GM23338 (cell line): ENCODE results near the gene CBFA2T2. TPM values are rescaled to one million over a fixed set of nuclear protein-coding genes. Genes with fewer than 3 reads are reported as not detected.

Experiments
- CREB1 ChIP-seq: fragments of 250-450 bp; sonication (Bioruptor Pico); IDR thresholded peaks from 2 replicates; pipeline ENCODE4 v1.5.0; 2020; ENCODE audit warnings: low read depth, mild to moderate bottlenecking, moderate library complexity
- REST ChIP-seq: IDR thresholded peaks from one replicate; pipeline ENCODE4 v1.6.1; 2018; ENCODE audit warnings: antibody characterized with exemption; ENCODE audit not compliant: unreplicated experiment
- STAT1 ChIP-seq: IDR thresholded peaks from one replicate; pipeline ENCODE4 v1.6.1; 2016; ENCODE audit warnings: antibody characterized with exemption; ENCODE audit not compliant: unreplicated experiment
- ZNF331 ChIP-seq: fragments of 250-450 bp; sonication (Bioruptor Pico); IDR thresholded peaks from 2 replicates; pipeline ENCODE4 v1.5.0; 2020; ENCODE audit warnings: low read depth, mild to moderate bottlenecking, moderate library complexity
- ZNF462 ChIP-seq: fragments of 250-450 bp; sonication (Bioruptor Pico); IDR thresholded peaks from 2 replicates; pipeline ENCODE4 v1.5.0; 2020; ENCODE audit warnings: mild to moderate bottlenecking, moderate library complexity
- polyA plus RNA-seq: library from polyadenylated mRNA; unstranded; fragments of >200 nt; fragmentation: Nextera tagmentation; extraction: Ambion mirVana; gene quantifications from 2 replicates; pipeline ENCODE4 v1.2.1, GENCODE V29; 2016
- total RNA-seq: library from RNA; depleted of rRNA; stranded (reverse); fragments of >200 nt; shearing (Covaris generic); gene quantifications from 2 replicates; pipeline ENCODE4 v1.2.3, GENCODE V29; 2014

Gene CBFA2T2
- total and polyA plus RNA-seq, 2 experiments from 2014 or later = 12.7 to 15.8 TPM

GRCh38 chr20:33556246-33556645 lies 66.3 kb downstream of the CBFA2T2 start (continued):
- TF ChIP-seq ZNF462 = no peak
- no peak for TF ChIP-seq STAT1
- TF ChIP-seq ZNF331 (CRISPR knock-in tag) = no peak
- no peak for TF ChIP-seq CREB1 (CRISPR knock-in tag)
- no peak for TF ChIP-seq REST
